Measurements from ENCODE around the gene CLDND2. TPM values are rescaled to one million over a fixed set of nuclear protein-coding genes. Genes with fewer than 3 reads are reported as not detected.

Gene CLDND2
- total and polyA plus RNA-seq, 2 donors (not counting 1 experiment from before 2014, with no cell fraction given) = not detected

- Histone ChIP-seq H3K4me1 (ENCODE audit: control insufficient read depth, extremely low read depth, insufficient read depth, low read length) (peaks cover 6% of the 10 kb centered on the region), H3K27me3 (ENCODE audit: control insufficient read depth, insufficient read depth, low read length) (no peaks in the 10 kb centered on the region), H3K9me3 (ENCODE audit: control insufficient read depth, insufficient read depth, low read depth, low read length) (no peaks in the 10 kb centered on the region), H3K36me3 (ENCODE audit: control insufficient read depth, insufficient read depth, low read length) (no peaks in the 10 kb centered on the region), H3K4me3 (replicated peaks in 1 of 4; ENCODE audit: control extremely low read depth in 1 of 4, insufficient read depth in 1 of 4, low read depth in 3 of 4, low read length in 4 of 4) (no peak overlapping the region), H3K9ac (ENCODE audit: insufficient read depth, low read length) (no peak overlapping the region), H4K20me1 (ENCODE audit: control insufficient read depth, extremely low read depth, insufficient read depth, low read length) (no peaks in the 10 kb centered on the region), H3K27ac (ENCODE audit: insufficient read depth, low read length) (no peak overlapping the region), H3K4me2 (ENCODE audit: extremely low read depth, insufficient read depth, low read length) (no peak overlapping the region), H3K79me2 (ENCODE audit: control insufficient read depth, insufficient read depth, low read length) (no peaks in the 10 kb centered on the region), H2AFZ (ENCODE audit: low read length) (no peak overlapping the region)
- TF ChIP-seq, protein P1, sequence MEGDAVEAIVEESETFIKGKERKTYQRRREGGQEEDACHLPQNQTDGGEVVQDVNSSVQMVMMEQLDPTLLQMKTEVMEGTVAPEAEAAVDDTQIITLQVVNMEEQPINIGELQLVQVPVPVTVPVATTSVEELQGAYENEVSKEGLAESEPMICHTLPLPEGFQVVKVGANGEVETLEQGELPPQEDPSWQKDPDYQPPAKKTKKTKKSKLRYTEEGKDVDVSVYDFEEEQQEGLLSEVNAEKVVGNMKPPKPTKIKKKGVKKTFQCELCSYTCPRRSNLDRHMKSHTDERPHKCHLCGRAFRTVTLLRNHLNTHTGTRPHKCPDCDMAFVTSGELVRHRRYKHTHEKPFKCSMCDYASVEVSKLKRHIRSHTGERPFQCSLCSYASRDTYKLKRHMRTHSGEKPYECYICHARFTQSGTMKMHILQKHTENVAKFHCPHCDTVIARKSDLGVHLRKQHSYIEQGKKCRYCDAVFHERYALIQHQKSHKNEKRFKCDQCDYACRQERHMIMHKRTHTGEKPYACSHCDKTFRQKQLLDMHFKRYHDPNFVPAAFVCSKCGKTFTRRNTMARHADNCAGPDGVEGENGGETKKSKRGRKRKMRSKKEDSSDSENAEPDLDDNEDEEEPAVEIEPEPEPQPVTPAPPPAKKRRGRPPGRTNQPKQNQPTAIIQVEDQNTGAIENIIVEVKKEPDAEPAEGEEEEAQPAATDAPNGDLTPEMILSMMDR (conservative IDR thresholded peaks at IDR 0.05 in 1 of 2, IDR thresholded peaks at IDR 0.05 in 1 of 2; ENCODE audit: low read depth in 1 of 2, low read length in 2 of 2) = no peak
- no peak for TF ChIP-seq EZH2 (IDR thresholded peaks at IDR 0.05; ENCODE audit: low read length, missing control alignments)
- DNase-seq (ENCODE audit: low read depth in 2 of 2) = peak; percentile 91 to 92
Observed at GRCh38 chr19:51359294-51359693, 9.5 kb downstream of the CLDND2 start.

DNA sequence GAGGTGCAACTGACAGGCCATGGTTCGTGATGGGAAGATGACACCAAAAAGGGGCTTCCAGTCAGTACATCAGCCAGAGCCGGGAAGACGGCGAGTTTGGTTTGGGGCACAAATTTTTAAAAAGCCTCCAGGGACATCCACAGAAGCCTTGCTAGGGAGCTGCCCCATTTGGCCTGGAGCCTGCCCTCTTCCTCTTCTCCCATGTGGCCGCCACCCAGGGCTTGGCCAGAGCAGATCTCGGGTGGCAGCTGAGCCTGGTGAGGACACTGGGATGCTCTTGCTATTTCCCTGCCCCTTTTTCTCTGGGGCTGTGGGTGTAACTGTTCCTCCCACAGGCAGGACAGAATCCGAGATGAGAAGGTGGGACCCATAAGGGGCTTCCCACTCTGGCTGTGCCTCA, 10.9 kb downstream of the CLDND2 start:
- Histone ChIP-seq H4K20me1 (ENCODE audit: control insufficient read depth, extremely low read depth, insufficient read depth, low read length) (no peaks in the 10 kb centered on the region), H3K9ac (ENCODE audit: insufficient read depth, low read length) (no peak overlapping the region), H3K27me3 (ENCODE audit: control insufficient read depth, insufficient read depth, low read length) (no peaks in the 10 kb centered on the region), H2AFZ (ENCODE audit: low read length) (no peak overlapping the region), H3K4me3 (replicated peaks in 1 of 4; ENCODE audit: control extremely low read depth in 1 of 4, insufficient read depth in 1 of 4, low read depth in 3 of 4, low read length in 4 of 4) (no peak overlapping the region), H3K9me3 (ENCODE audit: control insufficient read depth, insufficient read depth, low read depth, low read length) (no peaks in the 10 kb centered on the region), H3K4me1 (ENCODE audit: control insufficient read depth, extremely low read depth, insufficient read depth, low read length) (peaks cover 5% of the 10 kb centered on the region), H3K79me2 (ENCODE audit: control insufficient read depth, insufficient read depth, low read length) (no peaks in the 10 kb centered on the region), H3K27ac (ENCODE audit: insufficient read depth, low read length) (no peak overlapping the region), H3K4me2 (ENCODE audit: extremely low read depth, insufficient read depth, low read length) (no peak overlapping the region), H3K36me3 (ENCODE audit: control insufficient read depth, insufficient read depth, low read length) (no peaks in the 10 kb centered on the region)
- no peak for DNase-seq (ENCODE audit: low read depth in 2 of 2)
- TF ChIP-seq, protein P1 (conservative IDR thresholded peaks at IDR 0.05 in 1 of 2, IDR thresholded peaks at IDR 0.05 in 1 of 2; ENCODE audit: low read depth in 1 of 2, low read length in 2 of 2) = no peak
- no peak for TF ChIP-seq EZH2 (IDR thresholded peaks at IDR 0.05; ENCODE audit: low read length, missing control alignments)

DNA sequence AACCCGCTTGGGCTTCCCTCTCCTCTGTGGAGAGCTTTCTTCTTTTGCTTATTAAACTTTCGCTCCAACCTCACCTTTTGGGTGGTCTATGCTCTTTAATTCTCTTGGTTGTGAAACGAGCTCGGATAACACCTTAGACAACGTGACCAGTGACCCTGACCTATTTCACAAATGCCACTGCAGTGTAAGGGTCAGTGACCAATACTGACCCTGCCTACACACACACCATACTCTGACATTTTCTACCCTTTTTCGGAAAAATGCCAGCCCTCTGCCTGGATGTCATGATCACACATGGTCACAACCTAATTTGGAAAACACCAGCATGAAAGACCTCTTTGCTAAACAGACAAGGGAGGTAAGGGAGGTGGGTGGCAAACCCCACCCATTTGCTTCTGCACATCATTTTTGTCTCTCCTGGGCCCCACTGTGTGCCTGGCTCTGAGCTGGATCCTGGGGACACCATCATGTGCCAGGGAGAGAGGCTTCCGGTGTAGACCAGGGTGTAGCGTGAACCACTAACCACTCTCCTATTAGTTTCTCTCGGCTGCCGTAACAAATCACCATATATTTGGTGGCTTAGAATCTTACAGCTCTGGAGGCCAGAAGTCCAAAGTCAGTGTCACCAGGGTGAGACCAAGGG, 12.5 kb downstream of the CLDND2 start:
- Histone ChIP-seq H3K27me3 (ENCODE audit: control insufficient read depth, insufficient read depth, low read length) (no peaks in the 10 kb centered on the region), H3K79me2 (ENCODE audit: control insufficient read depth, insufficient read depth, low read length) (no peaks in the 10 kb centered on the region), H3K4me2 (ENCODE audit: extremely low read depth, insufficient read depth, low read length) (no peak overlapping the region), H2AFZ (ENCODE audit: low read length) (no peak overlapping the region), H3K27ac (ENCODE audit: insufficient read depth, low read length) (no peak overlapping the region), H3K4me3 (replicated peaks in 1 of 4; ENCODE audit: control extremely low read depth in 1 of 4, insufficient read depth in 1 of 4, low read depth in 3 of 4, low read length in 4 of 4) (no peak overlapping the region), H3K9ac (ENCODE audit: insufficient read depth, low read length) (no peak overlapping the region), H3K36me3 (ENCODE audit: control insufficient read depth, insufficient read depth, low read length) (no peaks in the 10 kb centered on the region), H3K4me1 (ENCODE audit: control insufficient read depth, extremely low read depth, insufficient read depth, low read length) (no peaks in the 10 kb centered on the region), H4K20me1 (ENCODE audit: control insufficient read depth, extremely low read depth, insufficient read depth, low read length) (no peaks in the 10 kb centered on the region), H3K9me3 (ENCODE audit: control insufficient read depth, insufficient read depth, low read depth, low read length) (no peaks in the 10 kb centered on the region)
- no peak for DNase-seq (ENCODE audit: low read depth in 2 of 2)
- TF ChIP-seq, protein P1 (conservative IDR thresholded peaks at IDR 0.05 in 1 of 2, IDR thresholded peaks at IDR 0.05 in 1 of 2; ENCODE audit: low read depth in 1 of 2, low read length in 2 of 2) = no peak

All from fibroblast of lung (primary cell).